Spinal cord (tissue), 10 donors: ENCODE results near the gene TMEM51. TPM values are rescaled to one million over a fixed set of nuclear protein-coding genes. Genes with fewer than 3 reads are reported as not detected.
A peak's percentile ranks its signal among the peaks of the same experiment; 100 is the strongest.

Source experiments
- DNase-seq, 6 donors: peaks; one replicate each; pipeline versions ENCODE4 v3.0.0 to v3.0.0-alpha.2; 2013 to 2015; ENCODE audit warnings: low spot score in 6 of 6, low read depth in 4 of 6
- H3K27ac ChIP-seq: one replicate; pipeline ENCODE4 v1.5.1; 2013; ENCODE audit warnings: low read depth, low read length, control low read depth
- H3K27me3 ChIP-seq: one replicate; pipeline ENCODE4 v1.6.1; 2013; ENCODE audit warnings: low read length; ENCODE audit not compliant: control insufficient read depth, insufficient read depth
- H3K36me3 ChIP-seq: one replicate; pipeline ENCODE4 v1.6.1; 2013; ENCODE audit warnings: low read length; ENCODE audit not compliant: control insufficient read depth, insufficient read depth
- H3K4me1 ChIP-seq: one replicate; pipeline ENCODE4 v1.6.1; 2013; ENCODE audit warnings: low read length; ENCODE audit not compliant: control insufficient read depth, insufficient read depth
- H3K4me3 ChIP-seq: one replicate; pipeline ENCODE4 v1.5.1; 2013; ENCODE audit warnings: low read depth, low read length, control low read depth
- H3K9me3 ChIP-seq: one replicate; pipeline ENCODE4 v1.6.1; 2013; ENCODE audit warnings: low read length; ENCODE audit not compliant: control insufficient read depth, insufficient read depth
- WGBS: methylation state at CpG from one replicate; pipeline ENCODE4 v1.1.5; 2013; ENCODE audit warnings: missing lambda C conversion rate; ENCODE audit not compliant: insufficient coverage; 5-methylcytosine and 5-hydroxymethylcytosine counted together
- polyA plus RNA-seq, 2 donors: library from polyadenylated mRNA; unstranded; fragments of 120-200 nt; gene quantifications; one replicate each; pipeline ENCODE4 v1.2.1, GENCODE V29; 2013; ENCODE audit not compliant: insufficient read length in 2 of 2
- total RNA-seq, 2 donors: library from RNA; depleted of rRNA in 1 of 2; stranded (reverse); fragments of 120-200 nt in 1 of 2; fragments of >200 nt in 1 of 2; gene quantifications; one replicate each; pipeline versions ENCODE4 v1.2.3 to v1.2.4, GENCODE V29; 2013 to 2014
- donor health status: healthy.

Gene TMEM51
- total and polyA plus RNA-seq, 4 donors = 3.9 to 14.4 (median 12.1) TPM

GRCh38 chr1:15151377-15151806, 2.2 kb upstream of the TMEM51 start:
- Histone ChIP-seq H3K4me3 (no peak overlapping the region), H3K27me3 (peaks cover 11% of the 10 kb centered on the region), H3K27ac (no peak overlapping the region), H3K9me3 (no peaks in the 10 kb centered on the region), H3K4me1 (peaks cover 36% of the 10 kb centered on the region), H3K36me3 (no peaks in the 10 kb centered on the region)
- DNase-seq = no peak
- WGBS = 58% methylated on average over 3 of the region's 5 CpGs

- no peaks in the 10 kb centered on the region for H3K9me3 ChIP-seq
- DNase-seq = no peak
- peaks cover 11% of the 10 kb centered on the region for H3K27me3 ChIP-seq
- H3K36me3 ChIP-seq = no peaks in the 10 kb centered on the region
- WGBS = no CpG with 5 or more reads among the region's 3 CpGs
- H3K27ac ChIP-seq = peak overlapping the region; percentile 84
- H3K4me1 ChIP-seq = peaks cover 36% of the 10 kb centered on the region
- peak overlapping the region; percentile 51 for H3K4me3 ChIP-seq
Measured at GRCh38 chr1:15151871-15152270, 1.7 kb upstream of the TMEM51 start.

GRCh38 chr1:15152318-15153183, 996 bp upstream of the TMEM51 start:
- Histone ChIP-seq H3K36me3 (no peaks in the 10 kb centered on the region), H3K27ac (peak overlapping the region; percentile 84)
- under 1% methylated on average over 55 of the region's 61 CpGs for WGBS

GRCh38 chr1:15153842-15154479, 414 bp downstream of the TMEM51 start:
- H3K27me3 ChIP-seq = peaks cover 11% of the 10 kb centered on the region
- WGBS = under 1% methylated on average over 74 of the region's 74 CpGs
- no peaks in the 10 kb centered on the region for H3K36me3 ChIP-seq

More at GRCh38 chr1:15152318-15153183, 996 bp upstream of the TMEM51 start:
- Histone ChIP-seq H3K4me1 (peaks cover 36% of the 10 kb centered on the region), H3K27me3 (peaks cover 11% of the 10 kb centered on the region), H3K9me3 (no peaks in the 10 kb centered on the region), H3K4me3 (peak overlapping the region; percentile 51)
- peak; percentile 73 to 93 (median 74) for DNase-seq

GRCh38 chr1:15154480-15155036, 1.0 kb downstream of the TMEM51 start:
- H3K4me3 ChIP-seq = peak overlapping the region; percentile 51
- H3K27ac ChIP-seq = peak overlapping the region; percentile 12
- no peaks in the 10 kb centered on the region for H3K9me3 ChIP-seq
- H3K36me3 ChIP-seq = no peaks in the 10 kb centered on the region
- H3K4me1 ChIP-seq = peaks cover 36% of the 10 kb centered on the region
- H3K27me3 ChIP-seq = peaks cover 11% of the 10 kb centered on the region
- no peak for DNase-seq
- WGBS = 4% methylated on average over 37 of the region's 37 CpGs

More at GRCh38 chr1:15153842-15154479, 414 bp downstream of the TMEM51 start:
- Histone ChIP-seq H3K4me3 (peak overlapping the region; percentile 51), H3K27ac (no peak overlapping the region), H3K4me1 (peaks cover 36% of the 10 kb centered on the region), H3K9me3 (no peaks in the 10 kb centered on the region)
- peak in 3 of 6 donors; percentile 28 to 82 (median 71) for DNase-seq

- H3K27me3 ChIP-seq = peaks cover 11% of the 10 kb centered on the region
- H3K4me1 ChIP-seq = peaks cover 36% of the 10 kb centered on the region
- H3K9me3 ChIP-seq = no peaks in the 10 kb centered on the region
- H3K27ac ChIP-seq = peak overlapping the region; percentile 7
- 93% methylated on average over 5 of the region's 5 CpGs for WGBS
- H3K4me3 ChIP-seq = no peak overlapping the region
- no peak for DNase-seq
- no peaks in the 10 kb centered on the region for H3K36me3 ChIP-seq
Measured at GRCh38 chr1:15155191-15155590, 1.6 kb downstream of the TMEM51 start.

- Histone ChIP-seq H3K36me3 (no peaks in the 10 kb centered on the region), H3K27ac (peak overlapping the region; percentile 1), H3K4me1 (peaks cover 40% of the 10 kb centered on the region), H3K9me3 (no peaks in the 10 kb centered on the region), H3K4me3 (no peak overlapping the region), H3K27me3 (peaks cover 11% of the 10 kb centered on the region)
- DNase-seq = peak in 1 of 6 donors; percentile 32
- 48% methylated on average over 9 of the region's 11 CpGs for WGBS
Measured at GRCh38 chr1:15155888-15156741, 2.6 kb downstream of the TMEM51 start.

- H3K27me3 ChIP-seq = peaks cover 11% of the 10 kb centered on the region
- DNase-seq = no peak
- no peaks in the 10 kb centered on the region for H3K9me3 ChIP-seq
- peaks cover 40% of the 10 kb centered on the region for H3K4me1 ChIP-seq
- H3K27ac ChIP-seq = no peak overlapping the region
- WGBS = 79% methylated on average over 8 of the region's 9 CpGs
- no peak overlapping the region for H3K4me3 ChIP-seq
- no peaks in the 10 kb centered on the region for H3K36me3 ChIP-seq
Measured at GRCh38 chr1:15156807-15157380, 3.3 kb downstream of the TMEM51 start.
